ENCODE measurements around the gene DOK5.

DOK5 gene

GRCh38 chr20:54633374-54634355 lies 158.3 kb downstream of the DOK5 start:
- peak; percentile 25 for DNase-seq (ENCODE audit: extremely low spot score, insufficient read length, low read depth)
- peak; percentile 91 for FAIRE-seq

- no peak for DNase-seq (ENCODE audit: extremely low spot score, insufficient read length, low read depth)
- no peak for FAIRE-seq
These were observed 161.2 kb downstream of the DOK5 start for GRCh38 chr20:54636575-54636974.

GRCh38 chr20:54639941-54640340 lies 164.5 kb downstream of the DOK5 start:
- no peak for FAIRE-seq
- no peak for DNase-seq (ENCODE audit: extremely low spot score, insufficient read length, low read depth)

- FAIRE-seq (no peak), DNase-seq (ENCODE audit: extremely low spot score, insufficient read length, low read depth) (no peak)
These were observed 165.4 kb downstream of the DOK5 start for GRCh38 chr20:54640800-54641199.

- no peak for DNase-seq (ENCODE audit: extremely low spot score, insufficient read length, low read depth)
- no peak for FAIRE-seq
These were observed 167.7 kb downstream of the DOK5 start for GRCh38 chr20:54642864-54643667.

GRCh38 chr20:54643761-54644160 lies 168.4 kb downstream of the DOK5 start:
- FAIRE-seq, result no peak
- no peak for DNase-seq (ENCODE audit: extremely low spot score, insufficient read length, low read depth)

GRCh38 chr20:54645445-54646155 lies 170.2 kb downstream of the DOK5 start:
- DNase-seq (ENCODE audit: extremely low spot score, insufficient read length, low read depth), result no peak
- no peak for FAIRE-seq

GRCh38 chr20:54646156-54646517 lies 170.7 kb downstream of the DOK5 start:
- FAIRE-seq, result no peak
- no peak for DNase-seq (ENCODE audit: extremely low spot score, insufficient read length, low read depth)

- DNase-seq (ENCODE audit: extremely low spot score, insufficient read length, low read depth) (no peak), FAIRE-seq (no peak)
These were observed 173.2 kb downstream of the DOK5 start for GRCh38 chr20:54648421-54649142.

GRCh38 chr20:54649511-54649962 lies 174.1 kb downstream of the DOK5 start:
- DNase-seq (ENCODE audit: extremely low spot score, insufficient read length, low read depth) (peak; percentile 22), FAIRE-seq (peak; percentile 69)

- FAIRE-seq (no peak), DNase-seq (ENCODE audit: extremely low spot score, insufficient read length, low read depth) (no peak)
These were observed 174.8 kb downstream of the DOK5 start for GRCh38 chr20:54650052-54650719.

GRCh38 chr20:54651252-54651651 lies 175.9 kb downstream of the DOK5 start:
- FAIRE-seq (no peak), DNase-seq (ENCODE audit: extremely low spot score, insufficient read length, low read depth) (no peak)

GRCh38 chr20:54654450-54654849 lies 179.1 kb downstream of the DOK5 start:
- no peak for FAIRE-seq

GRCh38 chr20:54657268-54657826 lies 182.0 kb downstream of the DOK5 start:
- FAIRE-seq (no peak), DNase-seq (ENCODE audit: extremely low spot score, insufficient read length, low read depth) (no peak)

More at GRCh38 chr20:54654450-54654849, 179.1 kb downstream of the DOK5 start:
- DNase-seq (ENCODE audit: extremely low spot score, insufficient read length, low read depth), result no peak

- no peak for DNase-seq (ENCODE audit: extremely low spot score, insufficient read length, low read depth)
- no peak for FAIRE-seq
These were observed 183.1 kb downstream of the DOK5 start for GRCh38 chr20:54658525-54658924.

GRCh38 chr20:54661265-54661664 lies 185.9 kb downstream of the DOK5 start:
- no peak for FAIRE-seq
- no peak for DNase-seq (ENCODE audit: extremely low spot score, insufficient read length, low read depth)

GRCh38 chr20:54661880-54662465 lies 186.6 kb downstream of the DOK5 start:
- FAIRE-seq, result no peak
- no peak for DNase-seq (ENCODE audit: extremely low spot score, insufficient read length, low read depth)

GRCh38 chr20:54665812-54666211 lies 190.4 kb downstream of the DOK5 start:
- DNase-seq (ENCODE audit: extremely low spot score, insufficient read length, low read depth) (no peak), FAIRE-seq (peak; percentile 12)

Data from GM18507 (cell line).